Measurements from ENCODE around the gene TRDMT1. TPM values are rescaled to one million over a fixed set of nuclear protein-coding genes. Genes with fewer than 3 reads are reported as not detected.
"Not testable (repeated sequence)": the region's sequence is repeated elsewhere in the genome, so short reads cannot be mapped to it uniquely, and the experiment has no call there.

The TRDMT1 gene
- total RNA-seq, 3 donors from 2014 or later (not counting 1 experiment from before 2014, with no cell fraction given): 11.0 to 21.8 (median 14.4) TPM

GRCh38 chr10:17115683-17116082, 85.8 kb downstream of the TRDMT1 start:
- no peaks in the 10 kb centered on the region for H3K9me3 ChIP-seq (ENCODE audit: control insufficient read depth, insufficient read depth, low read length)
- ATAC-seq (no peak), DNase-seq (no peak)
- no peaks in the 10 kb centered on the region for H3K36me3 ChIP-seq (ENCODE audit: control insufficient read depth, insufficient read depth, low read length)
- H3K27ac ChIP-seq (ENCODE audit: low read length): no peak overlapping the region
- H3K4me3 ChIP-seq (ENCODE audit: low read length): no peak overlapping the region
- peaks cover 10% of the 10 kb centered on the region for H3K36me3 Mint-ChIP-seq
- H3K27me3 Mint-ChIP-seq (ENCODE audit: low read depth in 2 of 2): no peaks in the 10 kb centered on the region
- no peaks in the 10 kb centered on the region for H3K4me1 Mint-ChIP-seq
- H3K27ac Mint-ChIP-seq: no peak overlapping the region
- intact Hi-C loops (cut with micrococcal nuclease): no loop called here
- TF ChIP-seq, protein P1, sequence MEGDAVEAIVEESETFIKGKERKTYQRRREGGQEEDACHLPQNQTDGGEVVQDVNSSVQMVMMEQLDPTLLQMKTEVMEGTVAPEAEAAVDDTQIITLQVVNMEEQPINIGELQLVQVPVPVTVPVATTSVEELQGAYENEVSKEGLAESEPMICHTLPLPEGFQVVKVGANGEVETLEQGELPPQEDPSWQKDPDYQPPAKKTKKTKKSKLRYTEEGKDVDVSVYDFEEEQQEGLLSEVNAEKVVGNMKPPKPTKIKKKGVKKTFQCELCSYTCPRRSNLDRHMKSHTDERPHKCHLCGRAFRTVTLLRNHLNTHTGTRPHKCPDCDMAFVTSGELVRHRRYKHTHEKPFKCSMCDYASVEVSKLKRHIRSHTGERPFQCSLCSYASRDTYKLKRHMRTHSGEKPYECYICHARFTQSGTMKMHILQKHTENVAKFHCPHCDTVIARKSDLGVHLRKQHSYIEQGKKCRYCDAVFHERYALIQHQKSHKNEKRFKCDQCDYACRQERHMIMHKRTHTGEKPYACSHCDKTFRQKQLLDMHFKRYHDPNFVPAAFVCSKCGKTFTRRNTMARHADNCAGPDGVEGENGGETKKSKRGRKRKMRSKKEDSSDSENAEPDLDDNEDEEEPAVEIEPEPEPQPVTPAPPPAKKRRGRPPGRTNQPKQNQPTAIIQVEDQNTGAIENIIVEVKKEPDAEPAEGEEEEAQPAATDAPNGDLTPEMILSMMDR (IDR thresholded peaks at IDR 0.05): no peak
- 96% methylated on average over 4 of the region's 5 CpGs for WGBS (ENCODE audit: insufficient coverage)
- no peaks in the 10 kb centered on the region for H3K4me1 ChIP-seq (ENCODE audit: control insufficient read depth, insufficient read depth, low read length)
- H3K4me3 Mint-ChIP-seq: no peak overlapping the region
- H3K9me3 Mint-ChIP-seq: no peaks in the 10 kb centered on the region
- H3K27me3 ChIP-seq (ENCODE audit: control insufficient read depth, insufficient read depth, low read length): no peaks in the 10 kb centered on the region

GRCh38 chr10:17114878-17115444, 86.5 kb downstream of the TRDMT1 start:
- H3K27me3 Mint-ChIP-seq (ENCODE audit: low read depth in 2 of 2); H3K4me3 Mint-ChIP-seq; H3K4me1 ChIP-seq (ENCODE audit: control insufficient read depth, insufficient read depth, low read length); H3K36me3 ChIP-seq (ENCODE audit: control insufficient read depth, insufficient read depth, low read length); H3K9me3 ChIP-seq (ENCODE audit: control insufficient read depth, insufficient read depth, low read length); H3K9me3 Mint-ChIP-seq; H3K27ac ChIP-seq (ENCODE audit: low read length); H3K36me3 Mint-ChIP-seq; intact Hi-C loops (cut with micrococcal nuclease); H3K4me3 ChIP-seq (ENCODE audit: low read length); ATAC-seq; H3K4me1 Mint-ChIP-seq; H3K27ac Mint-ChIP-seq; H3K27me3 ChIP-seq (ENCODE audit: control insufficient read depth, insufficient read depth, low read length): not testable (repeated sequence)
- WGBS (ENCODE audit: insufficient coverage): 97% methylated on average over 12 of the region's 13 CpGs
- peak in 1 of 2 donors; percentile 22 for DNase-seq

DNA sequence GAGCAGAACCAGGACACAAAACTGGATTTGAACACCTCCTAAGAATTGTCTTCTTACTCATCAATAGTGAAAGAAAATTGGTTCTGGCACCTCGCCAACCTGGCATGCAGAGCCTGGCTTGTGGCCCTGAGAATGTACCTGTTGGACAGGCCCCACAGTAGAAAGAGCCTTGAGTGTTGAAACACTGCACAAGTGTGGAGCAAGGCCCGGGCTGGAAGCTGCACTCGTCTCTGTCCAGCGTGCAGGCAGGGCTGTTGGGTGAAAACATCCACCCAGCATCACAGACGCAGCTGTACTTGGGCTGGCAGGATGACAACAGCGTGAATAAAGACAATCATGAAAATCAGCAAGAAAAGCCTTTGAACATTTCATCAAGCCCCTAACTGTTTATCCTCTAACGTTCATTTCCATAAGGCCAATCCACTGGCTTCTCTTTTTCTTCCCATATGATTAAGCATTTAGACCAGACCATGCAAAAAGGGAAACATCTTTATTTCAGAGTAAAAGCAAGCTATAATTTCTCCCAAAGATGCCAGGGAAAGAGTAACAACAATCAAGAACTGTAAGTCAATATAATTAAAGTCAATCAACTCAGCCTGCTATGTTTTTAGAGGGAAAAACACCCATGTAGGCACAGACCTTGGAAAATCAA, 87.5 kb downstream of the TRDMT1 start:
- H3K27me3 ChIP-seq (ENCODE audit: control insufficient read depth, insufficient read depth, low read length): no peaks in the 10 kb centered on the region
- no peak overlapping the region for H3K27ac ChIP-seq (ENCODE audit: low read length)
- Mint-ChIP-seq H3K27ac (no peak overlapping the region), H3K4me3 (no peak overlapping the region), H3K4me1 (no peaks in the 10 kb centered on the region), H3K36me3 (no peaks in the 10 kb centered on the region), H3K27me3 (ENCODE audit: low read depth in 2 of 2) (no peaks in the 10 kb centered on the region), H3K9me3 (no peaks in the 10 kb centered on the region)
- H3K9me3 ChIP-seq (ENCODE audit: control insufficient read depth, insufficient read depth, low read length): no peaks in the 10 kb centered on the region
- TF ChIP-seq, protein P1 (IDR thresholded peaks at IDR 0.05): no peak
- no peak overlapping the region for H3K4me3 ChIP-seq (ENCODE audit: low read length)
- no peaks in the 10 kb centered on the region for H3K36me3 ChIP-seq (ENCODE audit: control insufficient read depth, insufficient read depth, low read length)
- DNase-seq: peak in 1 of 2 donors; percentile 6
- intact Hi-C loops (cut with micrococcal nuclease): no loop called here
- H3K4me1 ChIP-seq (ENCODE audit: control insufficient read depth, insufficient read depth, low read length): no peaks in the 10 kb centered on the region
- ATAC-seq: no peak
- WGBS (ENCODE audit: insufficient coverage): 95% methylated on average over 7 of the region's 7 CpGs

DNA sequence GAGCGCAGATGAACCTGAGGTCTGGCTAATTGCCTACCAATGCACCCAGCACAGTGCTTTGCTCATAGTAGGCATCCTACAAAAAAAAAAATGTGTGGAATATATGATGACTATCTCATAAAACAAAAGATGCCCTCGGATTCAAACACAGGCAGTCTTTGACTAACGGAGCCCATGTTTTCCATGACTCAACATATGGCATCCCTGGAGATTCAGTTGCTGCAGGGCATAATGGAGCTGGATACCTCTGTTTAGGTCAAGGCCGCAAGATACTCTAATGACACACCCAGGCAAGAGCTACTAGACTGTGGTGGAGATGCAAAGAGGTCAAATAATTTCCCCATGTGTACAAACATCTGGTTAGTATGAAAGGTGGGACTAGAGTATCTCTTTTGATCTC, 88.1 kb downstream of the TRDMT1 start:
- H3K27me3 Mint-ChIP-seq (ENCODE audit: low read depth in 2 of 2): no peaks in the 10 kb centered on the region
- Histone ChIP-seq H3K4me3 (ENCODE audit: low read length) (no peak overlapping the region), H3K27ac (ENCODE audit: low read length) (no peak overlapping the region), H3K36me3 (ENCODE audit: control insufficient read depth, insufficient read depth, low read length) (no peaks in the 10 kb centered on the region), H3K9me3 (ENCODE audit: control insufficient read depth, insufficient read depth, low read length) (no peaks in the 10 kb centered on the region), H3K4me1 (ENCODE audit: control insufficient read depth, insufficient read depth, low read length) (no peaks in the 10 kb centered on the region), H3K27me3 (ENCODE audit: control insufficient read depth, insufficient read depth, low read length) (no peaks in the 10 kb centered on the region)
- TF ChIP-seq, protein P1 (IDR thresholded peaks at IDR 0.05): no peak
- no peak overlapping the region for H3K4me3 Mint-ChIP-seq
- intact Hi-C loops (cut with micrococcal nuclease): no loop called here
- ATAC-seq (no peak), DNase-seq (no peak)
- no peaks in the 10 kb centered on the region for H3K9me3 Mint-ChIP-seq
- H3K27ac Mint-ChIP-seq: no peak overlapping the region
- no peaks in the 10 kb centered on the region for H3K4me1 Mint-ChIP-seq
- no peaks in the 10 kb centered on the region for H3K36me3 Mint-ChIP-seq
- 97% methylated on average over 4 of the region's 4 CpGs for WGBS (ENCODE audit: insufficient coverage)
